Tibial nerve (tissue), 4 donors: ENCODE data around the gene RIIAD1. TPM values are rescaled to one million over a fixed set of nuclear protein-coding genes. Genes with fewer than 3 reads are reported as not detected.

ENCODE experiments used
- DNase-seq, 2 donors: peaks; one replicate each; pipeline ENCODE4 v3.0.0-alpha.2; 2019; ENCODE audit warnings: low spot score in 2 of 2
- H3K27ac ChIP-seq, 4 donors: fragments of 200-600 bp; sonication (generic) in 3 of 4; one replicate each; pipeline ENCODE4 v1.5.1; 2017 to 2019; ENCODE audit warnings: mild to moderate bottlenecking in 1 of 4
- H3K27me3 ChIP-seq, 2 donors: fragments of 200-600 bp; sonication (generic) in 1 of 2; one replicate each; pipeline versions ENCODE4 v1.5.1 to v1.6.0; 2017 to 2019
- H3K36me3 ChIP-seq, 3 donors: fragments of 200-600 bp; sonication (generic); one replicate each; pipeline ENCODE4 v1.5.1; 2018 to 2019
- H3K4me1 ChIP-seq, 4 donors: fragments of 200-600 bp; sonication (generic) in 3 of 4; one replicate each; pipeline ENCODE4 v1.5.1; 2017 to 2019
- H3K4me3 ChIP-seq, 4 donors: fragments of 200-600 bp; sonication (generic) in 3 of 4; one replicate each; pipeline ENCODE4 v1.5.1; 2017 to 2019; ENCODE audit warnings: mild to moderate bottlenecking in 1 of 4, moderate library complexity in 1 of 4
- H3K9me3 ChIP-seq, 4 donors: fragments of 200-600 bp; sonication (generic) in 3 of 4; one replicate each; pipeline ENCODE4 v1.5.1; 2017 to 2019
- EP300 ChIP-seq, 2 donors: sonication (generic); formaldehyde crosslinking; IDR thresholded peaks; one replicate each; pipeline ENCODE4 v1.6.1; 2017; ENCODE audit warnings: antibody characterized with exemption in 2 of 2, mild to moderate bottlenecking in 1 of 2
- POLR2A ChIP-seq, 2 donors: fragments of 450-650 bp; IDR thresholded peaks; one replicate each; pipeline ENCODE4 v1.6.1; 2017; ENCODE audit warnings: antibody characterized with exemption in 2 of 2, mild to moderate bottlenecking in 2 of 2, moderate library complexity in 2 of 2
- WGBS, 2 donors: methylation state at CpG; one replicate each; pipeline ENCODE4 v1.1.5; 2018; 5-methylcytosine and 5-hydroxymethylcytosine counted together
- total RNA-seq, 4 donors: library from RNA; depleted of rRNA; stranded (reverse); fragments of >200 nt; gene quantifications; one replicate each; pipeline ENCODE4 v1.1.0, GENCODE V29; 2016
- TF ChIP-seq, protein P1 (sequence below), 5 experiments: fragments of 200-600 bp in 3 of 5; fragments of 450-650 bp in 2 of 5; sonication (generic) in 3 of 5; IDR thresholded peaks; one replicate each; pipeline ENCODE4 v1.5.1; 2016 to 2019; ENCODE audit warnings: antibody characterized with exemption in 5 of 5, mild to moderate bottlenecking in 3 of 5, moderate library complexity in 2 of 5

RIIAD1 gene
- total RNA-seq, 4 donors from 2014 or later = not detected

DNA sequence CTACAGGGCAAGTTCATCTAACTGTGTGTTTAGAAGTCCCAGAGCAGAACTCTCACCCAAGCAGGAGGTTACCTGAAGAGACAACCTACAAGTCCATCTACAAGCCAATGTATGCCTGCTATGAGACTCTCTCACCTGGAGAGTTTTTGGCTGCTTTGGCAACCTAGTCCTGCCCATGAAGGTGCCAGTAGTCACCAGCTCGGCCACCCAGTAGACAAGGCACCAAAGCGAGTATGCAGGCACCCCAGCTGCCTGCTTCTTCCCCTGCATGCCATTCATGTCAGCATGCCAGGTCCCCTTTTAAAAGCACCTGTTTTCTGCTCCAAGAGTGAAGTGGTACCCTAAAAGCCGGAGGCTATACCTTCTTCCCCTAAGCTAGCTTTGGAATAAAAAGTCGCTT, 20.2 kb downstream of the RIIAD1 start:
- peaks cover 0 to 11% (median 0%) of the 10 kb centered on the region in 4 donors for H3K9me3 ChIP-seq
- H3K4me1 ChIP-seq = no peaks in the 10 kb centered on the region
- H3K36me3 ChIP-seq = no peaks in the 10 kb centered on the region
- DNase-seq = no peak
- no peak overlapping the region for H3K27ac ChIP-seq
- TF ChIP-seq, protein P1, sequence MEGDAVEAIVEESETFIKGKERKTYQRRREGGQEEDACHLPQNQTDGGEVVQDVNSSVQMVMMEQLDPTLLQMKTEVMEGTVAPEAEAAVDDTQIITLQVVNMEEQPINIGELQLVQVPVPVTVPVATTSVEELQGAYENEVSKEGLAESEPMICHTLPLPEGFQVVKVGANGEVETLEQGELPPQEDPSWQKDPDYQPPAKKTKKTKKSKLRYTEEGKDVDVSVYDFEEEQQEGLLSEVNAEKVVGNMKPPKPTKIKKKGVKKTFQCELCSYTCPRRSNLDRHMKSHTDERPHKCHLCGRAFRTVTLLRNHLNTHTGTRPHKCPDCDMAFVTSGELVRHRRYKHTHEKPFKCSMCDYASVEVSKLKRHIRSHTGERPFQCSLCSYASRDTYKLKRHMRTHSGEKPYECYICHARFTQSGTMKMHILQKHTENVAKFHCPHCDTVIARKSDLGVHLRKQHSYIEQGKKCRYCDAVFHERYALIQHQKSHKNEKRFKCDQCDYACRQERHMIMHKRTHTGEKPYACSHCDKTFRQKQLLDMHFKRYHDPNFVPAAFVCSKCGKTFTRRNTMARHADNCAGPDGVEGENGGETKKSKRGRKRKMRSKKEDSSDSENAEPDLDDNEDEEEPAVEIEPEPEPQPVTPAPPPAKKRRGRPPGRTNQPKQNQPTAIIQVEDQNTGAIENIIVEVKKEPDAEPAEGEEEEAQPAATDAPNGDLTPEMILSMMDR (IDR thresholded peaks at IDR 0.05) = no peak
- no peak for TF ChIP-seq EP300 (IDR thresholded peaks at IDR 0.05)
- no peak for TF ChIP-seq POLR2A (IDR thresholded peaks at IDR 0.05)
- H3K27me3 ChIP-seq = no peaks in the 10 kb centered on the region
- H3K4me3 ChIP-seq = no peak overlapping the region
- WGBS, 2 donors = 86 to 87% methylated on average over 4 of the region's 4 CpGs

- DNase-seq = no peak
- 64 to 73% methylated on average over 1 of the region's 1 CpG for WGBS, 2 donors
- no peaks in the 10 kb centered on the region for H3K9me3 ChIP-seq
- TF ChIP-seq, protein P1 (IDR thresholded peaks at IDR 0.05) = no peak
- TF ChIP-seq EP300 (IDR thresholded peaks at IDR 0.05) (no peak), POLR2A (IDR thresholded peaks at IDR 0.05) (no peak)
- H3K27me3 ChIP-seq = no peaks in the 10 kb centered on the region
- H3K4me1 ChIP-seq = no peaks in the 10 kb centered on the region
- peaks cover 0 to 56% (median 0%) of the 10 kb centered on the region in 3 donors for H3K36me3 ChIP-seq
- H3K4me3 ChIP-seq = no peak overlapping the region
- no peak overlapping the region for H3K27ac ChIP-seq
Observed at GRCh38 chr1:151756291-151756690, 35.0 kb downstream of the RIIAD1 start.

DNA sequence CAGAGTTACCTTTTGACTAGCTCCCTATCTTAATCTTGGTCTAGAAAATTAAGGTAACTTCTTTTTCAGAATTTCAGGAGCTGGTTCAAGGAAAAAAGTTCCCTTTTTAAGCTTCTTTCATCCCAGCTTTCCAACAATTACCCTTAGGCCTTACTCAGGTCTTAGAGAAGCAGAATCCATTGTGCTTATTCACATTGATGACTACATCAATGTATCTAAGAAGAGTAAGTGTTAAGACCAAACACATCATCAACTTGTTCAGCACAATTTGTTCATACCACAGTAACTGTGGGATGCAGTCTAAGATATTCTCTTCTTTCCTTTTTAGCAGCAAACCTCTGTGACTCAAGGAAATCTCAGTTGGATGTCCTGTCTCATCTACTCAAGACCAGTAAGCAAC, 37.9 kb downstream of the RIIAD1 start:
- Histone ChIP-seq H3K27me3 (no peaks in the 10 kb centered on the region), H3K4me1 (peaks cover 0 to 14% (median 4%) of the 10 kb centered on the region in 4 donors), H3K27ac (no peak overlapping the region), H3K36me3 (peaks cover 0 to 66% (median 0%) of the 10 kb centered on the region in 3 donors), H3K9me3 (no peaks in the 10 kb centered on the region), H3K4me3 (no peak overlapping the region)
- TF ChIP-seq POLR2A (IDR thresholded peaks at IDR 0.05) = no peak
- TF ChIP-seq EP300 (IDR thresholded peaks at IDR 0.05) = no peak
- TF ChIP-seq, protein P1 (IDR thresholded peaks at IDR 0.05) = no peak
- no peak for DNase-seq

GRCh38 chr1:151760597-151761385, 39.5 kb downstream of the RIIAD1 start:
- no peak overlapping the region for H3K4me3 ChIP-seq
- 91 to 94% methylated on average over 7 of the region's 7 CpGs for WGBS, 2 donors

More at GRCh38 chr1:151760597-151761385, 39.5 kb downstream of the RIIAD1 start:
- DNase-seq = no peak
- H3K27me3 ChIP-seq = no peaks in the 10 kb centered on the region
- TF ChIP-seq POLR2A (IDR thresholded peaks at IDR 0.05) (no peak), EP300 (IDR thresholded peaks at IDR 0.05) (no peak)
- TF ChIP-seq, protein P1 (IDR thresholded peaks at IDR 0.05) = no peak
- no peaks in the 10 kb centered on the region for H3K9me3 ChIP-seq
- H3K4me1 ChIP-seq = peaks cover 0 to 18% (median 6%) of the 10 kb centered on the region in 4 donors
- H3K27ac ChIP-seq = no peak overlapping the region
- peaks cover 0 to 60% (median 0%) of the 10 kb centered on the region in 3 donors for H3K36me3 ChIP-seq
